Type B pancreatic cell (in vitro differentiated cells): ENCODE data around the gene RGMB. TPM values are rescaled to one million over a fixed set of nuclear protein-coding genes. Genes with fewer than 3 reads are reported as not detected.

Source experiments
- DNase-seq: peaks from one replicate; pipeline ENCODE4 v3.0.0; 2021; ENCODE audit warnings: mixed read lengths; ENCODE audit not compliant: unreplicated experiment; ENCODE audit errors: extremely low spot score
- H3K27ac Mint-ChIP-seq: 2 replicates; pipeline ENCODE4 v1.8.0; 2021; ENCODE audit warnings: mild to moderate bottlenecking, mixed read lengths
- H3K27me3 Mint-ChIP-seq: 2 replicates; pipeline ENCODE4 v1.8.0; 2021; ENCODE audit warnings: mixed read lengths
- H3K36me3 Mint-ChIP-seq: 2 replicates; pipeline ENCODE4 v1.8.0; 2021; ENCODE audit warnings: mixed read lengths
- H3K4me1 Mint-ChIP-seq: one replicate; pipeline ENCODE4 v1.8.0; 2021; ENCODE audit warnings: mixed read lengths; ENCODE audit not compliant: unreplicated experiment
- H3K4me3 Mint-ChIP-seq: 2 replicates; pipeline ENCODE4 v1.8.0; 2021; ENCODE audit warnings: mild to moderate bottlenecking, mixed read lengths
- H3K9me3 Mint-ChIP-seq: 2 replicates; pipeline ENCODE4 v1.8.0; 2021; ENCODE audit warnings: mixed read lengths
- total RNA-seq: library from RNA; stranded (reverse); gene quantifications from 2 replicates; pipeline ENCODE4 v1.2.1, GENCODE V29; 2021; ENCODE audit warnings: low replicate concordance
- TF ChIP-seq, protein P1 (sequence below): fragments of 200-600 bp; sonication (generic); conservative IDR thresholded peaks from 2 replicates; pipeline ENCODE4 v1.5.0; 2021; ENCODE audit warnings: antibody characterized with exemption, mild to moderate bottlenecking

Gene RGMB
- total RNA-seq, 1 donor from 2014 or later, result 36.5 TPM

DNA sequence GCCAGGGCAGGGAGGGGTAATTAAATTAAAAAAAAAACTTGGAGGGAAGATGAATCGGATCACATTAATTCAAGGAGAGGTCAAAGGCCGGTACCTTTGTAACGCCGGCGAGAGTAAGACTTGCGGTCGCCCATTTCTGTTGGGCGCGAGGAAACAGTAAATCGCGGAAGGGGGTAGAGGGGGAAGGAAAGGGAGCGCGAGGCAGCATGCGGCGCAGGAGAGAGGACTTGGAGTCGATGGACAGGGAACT, 324 bp upstream of the RGMB start:
- TF ChIP-seq, protein P1, sequence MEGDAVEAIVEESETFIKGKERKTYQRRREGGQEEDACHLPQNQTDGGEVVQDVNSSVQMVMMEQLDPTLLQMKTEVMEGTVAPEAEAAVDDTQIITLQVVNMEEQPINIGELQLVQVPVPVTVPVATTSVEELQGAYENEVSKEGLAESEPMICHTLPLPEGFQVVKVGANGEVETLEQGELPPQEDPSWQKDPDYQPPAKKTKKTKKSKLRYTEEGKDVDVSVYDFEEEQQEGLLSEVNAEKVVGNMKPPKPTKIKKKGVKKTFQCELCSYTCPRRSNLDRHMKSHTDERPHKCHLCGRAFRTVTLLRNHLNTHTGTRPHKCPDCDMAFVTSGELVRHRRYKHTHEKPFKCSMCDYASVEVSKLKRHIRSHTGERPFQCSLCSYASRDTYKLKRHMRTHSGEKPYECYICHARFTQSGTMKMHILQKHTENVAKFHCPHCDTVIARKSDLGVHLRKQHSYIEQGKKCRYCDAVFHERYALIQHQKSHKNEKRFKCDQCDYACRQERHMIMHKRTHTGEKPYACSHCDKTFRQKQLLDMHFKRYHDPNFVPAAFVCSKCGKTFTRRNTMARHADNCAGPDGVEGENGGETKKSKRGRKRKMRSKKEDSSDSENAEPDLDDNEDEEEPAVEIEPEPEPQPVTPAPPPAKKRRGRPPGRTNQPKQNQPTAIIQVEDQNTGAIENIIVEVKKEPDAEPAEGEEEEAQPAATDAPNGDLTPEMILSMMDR, result no peak
- Mint-ChIP-seq H3K4me3 (peak overlapping the region; percentile 100), H3K36me3 (peaks cover 3% of the 10 kb centered on the region), H3K27me3 (peaks cover 20% of the 10 kb centered on the region), H3K9me3 (no peaks in the 10 kb centered on the region), H3K27ac (peak overlapping the region; percentile 93), H3K4me1 (peaks cover 39% of the 10 kb centered on the region)
- DNase-seq, result no peak

DNA sequence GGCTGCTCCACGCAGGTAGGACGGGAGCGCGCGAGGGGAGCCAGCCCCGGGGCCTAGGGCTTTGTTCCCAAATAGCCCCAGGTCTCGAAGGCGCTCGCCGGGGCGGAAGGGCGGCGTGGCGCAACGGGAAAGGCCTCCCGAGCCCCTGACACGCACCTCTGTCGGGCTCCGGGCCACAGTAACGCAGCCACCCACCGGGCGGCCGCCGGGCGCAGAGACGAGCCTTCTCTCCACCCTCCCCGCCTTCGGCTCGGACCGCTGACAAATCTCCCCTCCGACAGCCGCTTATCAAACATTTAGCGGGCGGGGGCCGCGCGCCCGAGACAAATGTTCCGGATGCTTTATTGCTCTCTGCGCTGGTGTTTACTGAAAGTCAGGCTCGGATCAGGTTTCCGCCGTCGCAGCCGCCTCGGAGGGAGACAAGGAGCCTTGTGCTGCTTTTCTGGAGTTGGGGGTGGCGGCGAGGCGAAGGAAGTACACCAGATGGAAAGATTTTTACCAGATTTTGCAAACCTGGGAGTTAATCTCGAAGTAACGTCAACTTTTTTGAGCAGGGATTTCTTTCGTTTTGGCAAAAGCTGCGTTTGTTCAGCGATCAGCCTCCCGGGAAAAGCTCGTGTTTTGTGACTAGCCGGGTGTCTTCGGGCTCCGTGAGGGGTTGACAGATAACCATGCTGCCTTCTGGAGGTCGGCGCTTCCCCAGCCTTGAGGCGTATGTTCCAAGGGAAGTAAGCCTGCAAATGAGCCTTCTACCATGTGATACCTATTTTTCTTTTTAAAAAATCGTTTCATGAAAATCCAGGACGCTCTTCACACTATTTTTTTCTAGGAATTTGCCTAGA, 950 bp downstream of the RGMB start:
- peaks cover 15% of the 10 kb centered on the region for H3K27me3 Mint-ChIP-seq
- DNase-seq, result peak; percentile 79
- peaks cover 40% of the 10 kb centered on the region for H3K4me1 Mint-ChIP-seq
- H3K4me3 Mint-ChIP-seq, result peak overlapping the region; percentile 100
- peak overlapping the region; percentile 99 for H3K27ac Mint-ChIP-seq
- H3K36me3 Mint-ChIP-seq, result peaks cover 5% of the 10 kb centered on the region
- H3K9me3 Mint-ChIP-seq, result no peaks in the 10 kb centered on the region
- TF ChIP-seq, protein P1, result peak; percentile 23

DNA sequence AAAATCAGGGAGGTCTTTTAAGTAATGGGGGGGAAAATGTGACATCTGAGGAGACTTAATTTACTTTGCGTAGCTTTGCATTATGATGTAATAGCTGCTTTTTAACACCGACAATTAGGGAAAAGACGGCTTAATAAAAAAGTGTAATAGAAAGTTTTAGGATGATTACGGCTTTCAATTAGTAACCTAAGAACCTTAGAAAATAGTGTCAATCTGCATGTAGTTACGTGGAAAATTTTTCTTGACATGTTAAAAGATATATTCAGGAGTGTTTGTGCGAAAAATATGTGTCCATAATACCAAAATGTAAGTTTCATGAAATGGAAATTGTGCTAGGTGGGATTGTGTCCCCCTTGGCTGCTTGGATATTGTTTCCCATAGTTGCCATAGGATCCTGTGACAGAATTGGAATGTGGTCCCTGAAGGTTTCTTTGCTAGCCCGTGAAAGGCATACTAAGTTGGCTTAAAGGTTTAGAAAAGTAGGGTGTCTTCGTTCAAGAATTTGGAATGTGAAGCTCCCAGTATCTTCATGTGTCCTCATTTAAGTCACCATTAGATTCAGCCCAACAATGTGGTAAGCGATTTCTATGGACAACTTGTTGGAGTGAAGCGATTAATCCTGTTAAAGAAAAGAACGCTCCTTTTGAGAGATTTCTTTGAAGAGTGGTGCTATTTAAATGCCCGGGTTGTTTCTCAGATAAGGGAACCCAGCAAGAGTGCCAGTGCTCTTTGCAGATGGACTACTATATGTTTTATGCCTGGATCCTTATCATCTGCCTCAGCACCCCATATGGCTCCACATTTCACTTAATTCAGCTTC, 2.0 kb downstream of the RGMB start:
- TF ChIP-seq, protein P1, result no peak
- H3K4me3 Mint-ChIP-seq, result peak overlapping the region; percentile 100
- H3K36me3 Mint-ChIP-seq, result peaks cover 12% of the 10 kb centered on the region
- DNase-seq, result no peak
- no peaks in the 10 kb centered on the region for H3K9me3 Mint-ChIP-seq
- H3K27ac Mint-ChIP-seq, result peak overlapping the region; percentile 99
- peaks cover 8% of the 10 kb centered on the region for H3K27me3 Mint-ChIP-seq
- peaks cover 44% of the 10 kb centered on the region for H3K4me1 Mint-ChIP-seq

DNA sequence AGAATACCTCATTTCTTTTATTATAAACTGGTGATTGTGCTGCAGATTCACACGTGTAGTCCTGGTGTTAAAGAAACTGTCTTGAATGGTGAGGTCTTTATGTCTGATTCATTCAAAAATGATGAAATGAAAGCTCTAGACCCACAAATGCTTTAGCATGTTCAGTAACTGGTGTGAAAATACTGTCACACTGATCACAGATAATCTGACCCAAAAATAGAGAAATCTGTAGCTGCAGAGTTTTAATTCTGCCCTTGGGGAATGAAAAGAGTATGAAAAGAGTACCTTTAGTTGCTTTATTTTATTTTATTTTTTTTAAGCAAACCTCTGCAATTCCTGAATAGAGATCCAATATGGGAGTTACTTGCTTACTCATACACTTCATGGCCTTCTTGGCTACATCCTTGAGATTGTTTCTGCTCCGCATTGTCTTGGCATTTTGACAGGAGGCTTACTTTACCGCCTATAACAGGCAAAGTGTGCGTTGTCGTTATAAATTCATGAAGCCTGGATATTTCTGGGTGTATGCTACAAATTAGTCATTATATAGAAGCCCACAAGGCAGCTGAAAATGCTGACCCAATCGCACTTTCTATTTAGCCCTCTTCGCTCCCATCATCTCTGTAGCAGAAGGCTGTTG, 2.7 kb downstream of the RGMB start:
- Mint-ChIP-seq H3K27me3 (peaks cover 4% of the 10 kb centered on the region), H3K27ac (peak overlapping the region; percentile 39), H3K9me3 (no peaks in the 10 kb centered on the region), H3K4me1 (peaks cover 41% of the 10 kb centered on the region), H3K36me3 (peaks cover 15% of the 10 kb centered on the region), H3K4me3 (peak overlapping the region; percentile 100)
- TF ChIP-seq, protein P1, result no peak
- no peak for DNase-seq

DNA sequence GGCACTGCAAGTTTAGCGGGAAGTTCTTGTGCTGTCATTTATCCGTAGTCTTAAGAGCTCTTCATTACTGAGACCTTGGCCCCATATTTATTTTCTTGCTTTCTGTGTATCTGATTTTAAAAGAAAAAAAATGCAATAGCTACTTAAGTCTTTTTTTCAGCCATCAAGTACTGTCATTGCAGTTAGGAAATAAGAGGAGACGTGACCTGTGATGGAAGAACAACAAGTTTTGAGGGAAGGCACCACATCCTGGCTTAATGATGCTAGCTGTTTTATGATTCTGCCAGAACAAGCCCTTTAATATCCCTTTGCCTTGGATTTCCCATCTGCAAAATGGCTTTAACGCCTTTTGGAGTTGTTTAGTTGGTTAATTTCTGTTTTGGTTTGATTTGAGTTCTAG, 3.8 kb downstream of the RGMB start:
- Mint-ChIP-seq H3K36me3 (peaks cover 24% of the 10 kb centered on the region), H3K27ac (no peak overlapping the region), H3K27me3 (no peaks in the 10 kb centered on the region), H3K9me3 (no peaks in the 10 kb centered on the region), H3K4me3 (peak overlapping the region; percentile 21), H3K4me1 (peaks cover 30% of the 10 kb centered on the region)
- TF ChIP-seq, protein P1, result no peak
- DNase-seq, result no peak
